Activated naive CD8-positive, alpha-beta T cell treated with anti-CD3 and anti-CD28 coated beads, Interleukin-2, amount 50 U/mL, for 24 hours (primary cell): Measurements from ENCODE around the gene MINDY1.

ENCODE experiments used
- ATAC-seq: fragments of 150-1000 bp; cut with Tn5 transposase; one replicate; pipeline ENCODE4 v1.10.0; 2021
- DNase-seq: peaks from one replicate; pipeline ENCODE4 v3.0.0; 2021
- H3K27ac Mint-ChIP-seq: one replicate; pipeline ENCODE4 v1.8.0; 2021; ENCODE audit warnings: mild to moderate bottlenecking, mixed read lengths
- H3K27me3 Mint-ChIP-seq: one replicate; pipeline ENCODE4 v1.8.0; 2021; ENCODE audit warnings: mixed read lengths
- H3K36me3 Mint-ChIP-seq: one replicate; pipeline ENCODE4 v1.8.0; 2021; ENCODE audit warnings: low read depth, mixed read lengths
- H3K4me1 Mint-ChIP-seq: one replicate; pipeline ENCODE4 v1.8.0; 2021; ENCODE audit warnings: mixed read lengths
- H3K4me3 Mint-ChIP-seq: one replicate; pipeline ENCODE4 v1.8.0; 2021; ENCODE audit warnings: mild to moderate bottlenecking, moderate library complexity, mixed read lengths
- H3K9me3 Mint-ChIP-seq: one replicate; pipeline ENCODE4 v1.8.0; 2021; ENCODE audit warnings: mixed read lengths

MINDY1 gene

GRCh38 chr1:151003180-151003579, 3.5 kb downstream of the MINDY1 start:
- H3K9me3 Mint-ChIP-seq: no peaks in the 10 kb centered on the region
- H3K36me3 Mint-ChIP-seq: peaks cover 10% of the 10 kb centered on the region
- peak overlapping the region; percentile 53 for H3K4me3 Mint-ChIP-seq
- H3K27ac Mint-ChIP-seq: peak overlapping the region; percentile 42
- no peaks in the 10 kb centered on the region for H3K27me3 Mint-ChIP-seq
- peaks cover 81% of the 10 kb centered on the region for H3K4me1 Mint-ChIP-seq
- ATAC-seq (no peak), DNase-seq (no peak)

DNA sequence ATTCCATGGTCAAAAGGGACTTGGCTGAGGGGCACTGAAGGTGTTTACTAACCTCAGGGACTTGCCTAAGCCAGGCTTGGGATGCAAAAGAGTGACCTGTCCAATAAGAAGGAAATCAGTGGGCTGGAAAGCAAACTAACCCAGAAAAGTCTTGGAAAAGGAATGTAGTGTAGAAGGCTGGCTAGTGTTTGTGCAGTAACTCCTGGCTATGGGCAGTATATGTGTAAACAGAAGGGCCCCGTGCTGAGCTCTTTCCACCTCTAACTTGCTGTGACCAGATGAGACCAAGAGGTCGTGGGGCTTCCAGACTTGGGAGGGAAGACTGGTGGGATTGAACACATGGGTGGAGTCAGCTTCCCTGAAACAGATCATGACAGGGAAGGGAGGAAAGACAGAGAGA, 4.1 kb downstream of the MINDY1 start:
- Mint-ChIP-seq H3K27ac (peak overlapping the region; percentile 42), H3K4me3 (peak overlapping the region; percentile 53), H3K4me1 (peaks cover 77% of the 10 kb centered on the region), H3K9me3 (no peaks in the 10 kb centered on the region), H3K27me3 (no peaks in the 10 kb centered on the region), H3K36me3 (peaks cover 10% of the 10 kb centered on the region)
- DNase-seq: no peak
- no peak for ATAC-seq

GRCh38 chr1:151002051-151002450, 4.7 kb downstream of the MINDY1 start:
- Mint-ChIP-seq H3K4me1 (peaks cover 71% of the 10 kb centered on the region), H3K4me3 (no peak overlapping the region), H3K9me3 (no peaks in the 10 kb centered on the region), H3K36me3 (peaks cover 10% of the 10 kb centered on the region), H3K27me3 (no peaks in the 10 kb centered on the region), H3K27ac (no peak overlapping the region)
- DNase-seq: no peak
- ATAC-seq: no peak

DNA sequence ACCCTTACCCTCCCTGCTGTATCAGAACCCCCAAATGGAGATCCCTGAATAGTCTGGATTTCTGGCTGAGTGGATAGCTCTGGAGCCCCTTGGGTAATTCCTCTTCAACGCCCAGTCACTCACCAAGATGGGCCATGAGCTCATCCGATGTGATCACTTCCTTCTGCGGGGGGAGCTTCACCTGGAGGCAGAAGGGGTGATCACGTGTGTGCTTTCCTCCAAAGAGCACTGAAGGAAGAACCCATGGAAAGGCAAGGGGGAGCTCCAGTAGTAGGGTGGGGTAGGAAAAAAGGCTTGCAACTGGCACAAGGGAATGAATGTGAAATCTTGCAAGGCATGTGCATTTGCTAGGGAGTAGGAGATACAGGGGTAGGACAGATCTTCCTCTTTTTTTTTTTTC, 5.1 kb downstream of the MINDY1 start:
- peaks cover 66% of the 10 kb centered on the region for H3K4me1 Mint-ChIP-seq
- no peak for ATAC-seq
- DNase-seq: no peak
- no peaks in the 10 kb centered on the region for H3K9me3 Mint-ChIP-seq
- H3K27ac Mint-ChIP-seq: no peak overlapping the region
- no peaks in the 10 kb centered on the region for H3K27me3 Mint-ChIP-seq
- H3K4me3 Mint-ChIP-seq: no peak overlapping the region
- peaks cover 10% of the 10 kb centered on the region for H3K36me3 Mint-ChIP-seq

DNA sequence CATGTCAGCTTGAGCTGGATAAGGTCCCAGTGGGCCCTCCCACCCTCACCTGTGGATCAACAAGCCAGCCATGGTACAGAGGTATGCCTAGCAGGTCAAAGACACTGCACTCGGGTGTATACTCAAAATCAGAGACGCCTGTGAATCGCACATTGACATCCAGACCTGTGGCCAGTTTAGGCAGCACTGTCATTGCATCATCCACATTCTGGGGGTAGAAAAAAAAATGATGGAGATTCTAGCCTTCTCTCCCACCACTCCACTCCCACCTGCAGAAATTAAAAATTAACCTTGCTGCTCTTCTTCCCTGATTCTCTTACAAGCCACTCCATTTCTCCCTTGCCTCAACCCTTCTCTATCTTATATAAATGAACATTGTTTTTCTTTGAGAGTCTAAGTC, 6.3 kb downstream of the MINDY1 start:
- Mint-ChIP-seq H3K27ac (no peak overlapping the region), H3K4me1 (peaks cover 55% of the 10 kb centered on the region)

DNA sequence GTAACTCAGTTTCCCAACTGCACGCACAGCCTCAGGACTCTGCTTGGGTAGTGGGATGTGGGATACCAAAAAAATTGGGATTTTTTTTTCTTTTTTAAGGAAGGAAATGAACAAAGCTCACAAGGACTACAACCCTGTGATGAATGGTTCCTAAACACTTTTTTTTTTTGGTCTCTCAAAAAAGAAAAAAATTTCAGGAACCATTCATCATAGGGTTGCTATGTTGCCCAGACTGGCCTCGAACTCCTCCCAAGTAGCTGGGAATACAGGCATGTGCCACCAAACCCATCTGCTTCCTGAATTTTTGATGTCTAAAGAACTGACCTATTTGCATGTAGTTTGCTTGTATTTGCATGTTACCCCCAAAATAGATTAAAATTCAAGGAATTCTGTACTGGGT, 6.8 kb downstream of the MINDY1 start:
- no peaks in the 10 kb centered on the region for H3K27me3 Mint-ChIP-seq
- ATAC-seq (no peak), DNase-seq (no peak)
- no peak overlapping the region for H3K4me3 Mint-ChIP-seq
- H3K36me3 Mint-ChIP-seq: peaks cover 10% of the 10 kb centered on the region
- H3K27ac Mint-ChIP-seq: no peak overlapping the region
- peaks cover 52% of the 10 kb centered on the region for H3K4me1 Mint-ChIP-seq
- no peaks in the 10 kb centered on the region for H3K9me3 Mint-ChIP-seq

More for the DNA sequence above, 6.3 kb downstream of the MINDY1 start:
- Mint-ChIP-seq H3K36me3 (peaks cover 10% of the 10 kb centered on the region), H3K4me3 (no peak overlapping the region), H3K27me3 (no peaks in the 10 kb centered on the region), H3K9me3 (no peaks in the 10 kb centered on the region)
- DNase-seq (no peak), ATAC-seq (no peak)

GRCh38 chr1:150999051-150999674, 7.5 kb downstream of the MINDY1 start:
- Mint-ChIP-seq H3K4me3 (no peak overlapping the region), H3K27ac (peak overlapping the region; percentile 42), H3K36me3 (peaks cover 10% of the 10 kb centered on the region), H3K9me3 (no peaks in the 10 kb centered on the region), H3K27me3 (no peaks in the 10 kb centered on the region), H3K4me1 (peaks cover 45% of the 10 kb centered on the region)
- DNase-seq (peak; percentile 47), ATAC-seq (peak; percentile 77)

- Mint-ChIP-seq H3K36me3 (peaks cover 10% of the 10 kb centered on the region), H3K27me3 (no peaks in the 10 kb centered on the region), H3K9me3 (no peaks in the 10 kb centered on the region)
Measured at GRCh38 chr1:150997949-150998348, 8.8 kb downstream of the MINDY1 start.

GRCh38 chr1:150997126-150997872, 9.4 kb downstream of the MINDY1 start:
- DNase-seq (no peak), ATAC-seq (no peak)
- no peak overlapping the region for H3K27ac Mint-ChIP-seq
- H3K9me3 Mint-ChIP-seq: no peaks in the 10 kb centered on the region
- H3K36me3 Mint-ChIP-seq: peaks cover 10% of the 10 kb centered on the region
- peaks cover 27% of the 10 kb centered on the region for H3K4me1 Mint-ChIP-seq
- no peaks in the 10 kb centered on the region for H3K27me3 Mint-ChIP-seq
- no peak overlapping the region for H3K4me3 Mint-ChIP-seq

More at GRCh38 chr1:150997949-150998348, 8.8 kb downstream of the MINDY1 start:
- DNase-seq: no peak
- Mint-ChIP-seq H3K4me3 (no peak overlapping the region), H3K4me1 (peaks cover 34% of the 10 kb centered on the region), H3K27ac (no peak overlapping the region)
- ATAC-seq: no peak

GRCh38 chr1:150995896-150996295, 10.8 kb downstream of the MINDY1 start:
- Mint-ChIP-seq H3K27me3 (no peaks in the 10 kb centered on the region), H3K4me3 (no peak overlapping the region), H3K27ac (no peak overlapping the region), H3K9me3 (no peaks in the 10 kb centered on the region), H3K36me3 (peaks cover 6% of the 10 kb centered on the region), H3K4me1 (peaks cover 17% of the 10 kb centered on the region)
- no peak for DNase-seq
- no peak for ATAC-seq

- ATAC-seq (no peak), DNase-seq (no peak)
- Mint-ChIP-seq H3K9me3 (no peaks in the 10 kb centered on the region), H3K4me3 (no peak overlapping the region), H3K27ac (no peak overlapping the region), H3K27me3 (no peaks in the 10 kb centered on the region), H3K36me3 (peaks cover 3% of the 10 kb centered on the region), H3K4me1 (peaks cover 15% of the 10 kb centered on the region)
Measured at GRCh38 chr1:150995460-150995859, 11.2 kb downstream of the MINDY1 start.

- no peaks in the 10 kb centered on the region for H3K9me3 Mint-ChIP-seq
Measured at GRCh38 chr1:150994248-150994647, 12.5 kb downstream of the MINDY1 start.

DNA sequence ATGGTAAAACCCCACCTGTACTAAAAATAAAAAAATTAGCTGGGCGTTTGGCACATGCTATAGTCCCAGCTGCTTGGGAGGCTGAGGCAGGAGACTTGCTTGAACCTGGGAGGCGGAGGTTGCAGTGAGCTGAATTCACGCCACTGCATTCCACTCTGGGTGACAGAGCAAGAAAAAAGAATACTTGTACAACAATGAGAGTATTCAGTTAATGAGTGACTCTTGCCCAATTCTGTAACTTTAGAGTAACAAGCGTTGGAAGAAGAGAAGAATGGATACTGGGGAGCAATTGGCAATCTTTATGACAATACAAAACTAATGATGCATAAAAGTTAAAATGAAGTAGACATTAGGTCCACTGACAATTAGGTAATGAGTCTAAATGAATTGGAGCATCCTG, 14.1 kb downstream of the MINDY1 start:
- Mint-ChIP-seq H3K36me3 (no peaks in the 10 kb centered on the region), H3K27me3 (no peaks in the 10 kb centered on the region), H3K27ac (no peak overlapping the region), H3K4me1 (no peaks in the 10 kb centered on the region), H3K9me3 (no peaks in the 10 kb centered on the region), H3K4me3 (no peak overlapping the region)
- ATAC-seq: no peak
- DNase-seq: no peak

More at GRCh38 chr1:150994248-150994647, 12.5 kb downstream of the MINDY1 start:
- Mint-ChIP-seq H3K27me3 (no peaks in the 10 kb centered on the region), H3K27ac (no peak overlapping the region), H3K36me3 (no peaks in the 10 kb centered on the region), H3K4me1 (peaks cover 6% of the 10 kb centered on the region), H3K4me3 (no peak overlapping the region)
- ATAC-seq (no peak), DNase-seq (no peak)

GRCh38 chr1:150987924-150988323, 18.8 kb downstream of the MINDY1 start:
- no peaks in the 10 kb centered on the region for H3K9me3 Mint-ChIP-seq
- H3K4me1 Mint-ChIP-seq: no peaks in the 10 kb centered on the region
- no peak for ATAC-seq
- H3K36me3 Mint-ChIP-seq: no peaks in the 10 kb centered on the region
- peaks cover 1% of the 10 kb centered on the region for H3K27me3 Mint-ChIP-seq
- no peak overlapping the region for H3K27ac Mint-ChIP-seq
- no peak for DNase-seq
- H3K4me3 Mint-ChIP-seq: no peak overlapping the region

DNA sequence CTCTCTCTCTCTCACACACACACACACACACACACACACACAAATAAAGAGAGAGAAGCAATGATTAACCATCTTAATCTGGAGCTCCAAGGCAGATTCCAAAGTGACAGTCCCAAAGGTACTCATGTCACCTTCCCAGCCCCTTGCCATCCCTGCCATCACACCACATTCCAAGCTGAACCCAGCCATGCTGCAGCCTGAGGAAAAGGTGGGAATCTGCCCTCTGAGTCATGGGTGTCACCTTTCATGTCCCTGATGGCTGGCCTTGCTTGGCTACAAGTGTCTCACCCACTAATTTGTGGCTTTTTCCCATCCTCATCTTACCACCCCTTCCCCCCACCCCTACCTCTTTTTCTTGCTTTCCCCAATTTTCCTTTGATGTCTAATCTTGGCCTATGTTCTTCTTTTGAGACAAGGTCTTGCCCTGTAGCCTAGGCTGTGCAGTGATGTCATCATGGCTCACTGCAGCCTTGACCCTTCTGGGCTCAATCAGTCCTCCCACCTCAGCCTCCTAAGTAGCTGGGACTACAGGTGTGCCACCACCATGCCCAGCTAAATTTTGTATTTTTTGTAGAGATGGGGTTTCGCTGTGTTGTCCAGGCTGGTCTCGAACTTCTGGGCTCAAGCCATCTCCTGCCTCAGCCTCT, 21.4 kb downstream of the MINDY1 start:
- H3K4me1 Mint-ChIP-seq: no peaks in the 10 kb centered on the region
- no peak overlapping the region for H3K27ac Mint-ChIP-seq
- DNase-seq: no peak

More for the DNA sequence above, 21.4 kb downstream of the MINDY1 start:
- H3K36me3 Mint-ChIP-seq: no peaks in the 10 kb centered on the region
- no peak overlapping the region for H3K4me3 Mint-ChIP-seq
- peaks cover 1% of the 10 kb centered on the region for H3K27me3 Mint-ChIP-seq
- ATAC-seq: no peak
- H3K9me3 Mint-ChIP-seq: no peaks in the 10 kb centered on the region
